ENCODE data around the gene MBD6. TPM values are rescaled to one million over a fixed set of nuclear protein-coding genes. Genes with fewer than 3 reads are reported as not detected.
A peak's percentile ranks its signal among the peaks of the same experiment; 100 is the strongest.

Gene MBD6
- total and polyA plus RNA-seq, 2 experiments from 2014 or later: 14.1 to 36.9 TPM

DNA sequence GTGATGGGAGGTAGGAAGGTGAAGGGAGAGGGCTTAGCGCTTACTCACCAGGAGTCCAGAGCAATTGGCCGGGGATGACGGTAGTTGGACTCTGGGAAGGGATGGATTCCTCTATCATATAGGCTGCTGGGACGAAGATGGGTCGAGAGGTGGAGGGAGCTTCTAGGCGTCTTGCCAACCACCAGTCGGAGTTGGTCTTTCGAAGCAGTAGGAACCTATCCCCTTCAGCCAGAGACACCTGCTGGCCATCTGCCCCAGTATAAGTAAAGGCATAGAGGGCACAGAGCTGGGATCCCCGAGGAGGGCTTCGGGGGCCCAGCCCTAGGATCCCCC, 43.6 kb upstream of the MBD6 start:
- H3K27me3 ChIP-seq: peaks cover 58% of the 10 kb centered on the region
- no peak for DNase-seq (ENCODE audit: low read depth in 1 of 2, low spot score in 1 of 2)
- no peak overlapping the region for H3K27ac ChIP-seq
- TF ChIP-seq, protein P1, sequence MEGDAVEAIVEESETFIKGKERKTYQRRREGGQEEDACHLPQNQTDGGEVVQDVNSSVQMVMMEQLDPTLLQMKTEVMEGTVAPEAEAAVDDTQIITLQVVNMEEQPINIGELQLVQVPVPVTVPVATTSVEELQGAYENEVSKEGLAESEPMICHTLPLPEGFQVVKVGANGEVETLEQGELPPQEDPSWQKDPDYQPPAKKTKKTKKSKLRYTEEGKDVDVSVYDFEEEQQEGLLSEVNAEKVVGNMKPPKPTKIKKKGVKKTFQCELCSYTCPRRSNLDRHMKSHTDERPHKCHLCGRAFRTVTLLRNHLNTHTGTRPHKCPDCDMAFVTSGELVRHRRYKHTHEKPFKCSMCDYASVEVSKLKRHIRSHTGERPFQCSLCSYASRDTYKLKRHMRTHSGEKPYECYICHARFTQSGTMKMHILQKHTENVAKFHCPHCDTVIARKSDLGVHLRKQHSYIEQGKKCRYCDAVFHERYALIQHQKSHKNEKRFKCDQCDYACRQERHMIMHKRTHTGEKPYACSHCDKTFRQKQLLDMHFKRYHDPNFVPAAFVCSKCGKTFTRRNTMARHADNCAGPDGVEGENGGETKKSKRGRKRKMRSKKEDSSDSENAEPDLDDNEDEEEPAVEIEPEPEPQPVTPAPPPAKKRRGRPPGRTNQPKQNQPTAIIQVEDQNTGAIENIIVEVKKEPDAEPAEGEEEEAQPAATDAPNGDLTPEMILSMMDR (IDR thresholded peaks at IDR 0.05; ENCODE audit: low read depth, low read length): no peak
- no peaks in the 10 kb centered on the region for H3K9me3 ChIP-seq (ENCODE audit: low read depth)
- no peak overlapping the region for H3K4me3 ChIP-seq
- H3K36me3 ChIP-seq: no peaks in the 10 kb centered on the region
- no peaks in the 10 kb centered on the region for H3K4me1 ChIP-seq (ENCODE audit: low read depth)

- no peaks in the 10 kb centered on the region for H3K4me1 ChIP-seq (ENCODE audit: low read depth)
Measured at GRCh38 chr12:57479376-57480115, 43.1 kb upstream of the MBD6 start, which contains the start of gene ARHGAP9. Gene ARHGAP9, minus strand, starts transcription at chr12:57479866. Its CDS starts 460 bp downstream, at chr12:57479406.

DNA sequence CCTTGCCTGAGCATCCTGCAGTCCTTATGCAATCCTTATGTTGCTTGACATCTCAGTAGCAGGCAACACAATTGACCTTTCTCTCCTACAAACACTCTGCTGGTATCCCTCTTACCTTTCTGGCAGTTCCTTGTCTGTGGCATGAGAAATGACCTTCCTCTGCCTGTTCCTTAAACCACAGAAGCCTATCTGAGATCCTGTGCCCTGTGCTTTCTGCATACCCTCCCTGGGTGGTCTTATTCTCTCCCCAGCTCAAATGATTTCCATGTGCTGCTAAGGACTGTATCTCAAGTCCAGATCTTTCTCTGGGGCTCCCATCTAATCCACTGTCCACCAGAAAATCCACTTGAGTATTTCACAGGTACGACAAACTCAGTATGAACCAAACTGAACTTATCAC, 41.0 kb upstream of the MBD6 start:
- H3K36me3 ChIP-seq: no peaks in the 10 kb centered on the region
- TF ChIP-seq, protein P1 (IDR thresholded peaks at IDR 0.05; ENCODE audit: low read depth, low read length): no peak
- no peaks in the 10 kb centered on the region for H3K9me3 ChIP-seq (ENCODE audit: low read depth)
- H3K27ac ChIP-seq: no peak overlapping the region
- DNase-seq (ENCODE audit: low read depth in 1 of 2, low spot score in 1 of 2): no peak
- H3K4me1 ChIP-seq (ENCODE audit: low read depth): no peaks in the 10 kb centered on the region
- no peak overlapping the region for H3K4me3 ChIP-seq
- peaks cover 31% of the 10 kb centered on the region for H3K27me3 ChIP-seq

More at GRCh38 chr12:57479376-57480115, 43.1 kb upstream of the MBD6 start, which contains the start of gene ARHGAP9:
- no peak within 1 kb of the TSS for H3K27ac ChIP-seq
- TF ChIP-seq, protein P1 (IDR thresholded peaks at IDR 0.05; ENCODE audit: low read depth, low read length): no peak
- H3K4me3 ChIP-seq: no peak within 1 kb of the TSS
- DNase-seq (ENCODE audit: low read depth in 1 of 2, low spot score in 1 of 2): no peak
- no peaks in the 10 kb centered on the region for H3K36me3 ChIP-seq
- peaks cover 52% of the 10 kb centered on the region for H3K27me3 ChIP-seq
- H3K9me3 ChIP-seq (ENCODE audit: low read depth): no peaks in the 10 kb centered on the region

- TF ChIP-seq, protein P1 (IDR thresholded peaks at IDR 0.05; ENCODE audit: low read depth, low read length): no peak
- Histone ChIP-seq H3K9me3 (ENCODE audit: low read depth) (no peaks in the 10 kb centered on the region), H3K4me3 (no peak overlapping the region), H3K36me3 (no peaks in the 10 kb centered on the region), H3K27ac (no peak overlapping the region), H3K4me1 (ENCODE audit: low read depth) (peaks cover under 1% of the 10 kb centered on the region), H3K27me3 (peaks cover 13% of the 10 kb centered on the region)
- peak in 1 of 2 donors; percentile 66 for DNase-seq (ENCODE audit: low read depth in 1 of 2, low spot score in 1 of 2)
Measured at GRCh38 chr12:57483466-57483865, 39.2 kb upstream of the MBD6 start.

DNA sequence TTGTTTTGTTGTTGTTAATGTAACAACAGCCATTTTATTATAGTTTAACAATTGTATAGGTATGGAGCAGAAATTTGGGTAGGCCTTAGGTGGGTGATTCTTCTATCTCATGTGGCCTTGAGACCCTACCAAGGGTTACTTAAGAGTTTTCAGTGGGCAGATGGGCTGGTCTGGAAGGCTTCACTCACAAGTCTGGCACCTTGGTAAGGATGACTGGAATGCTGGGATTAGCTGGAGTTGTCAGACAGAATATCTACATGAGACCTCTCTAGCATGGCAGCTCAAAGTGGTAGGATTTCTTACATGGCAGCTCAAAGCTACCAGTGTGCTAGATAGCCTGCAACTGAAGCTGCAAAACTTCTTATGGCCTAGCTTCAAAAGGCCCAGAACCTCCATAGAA, 36.9 kb upstream of the MBD6 start:
- H3K4me1 ChIP-seq (ENCODE audit: low read depth): peaks cover 6% of the 10 kb centered on the region
- peaks cover 5% of the 10 kb centered on the region for H3K36me3 ChIP-seq
- peaks cover 1% of the 10 kb centered on the region for H3K27me3 ChIP-seq
- H3K27ac ChIP-seq: peak overlapping the region; percentile 31
- no peaks in the 10 kb centered on the region for H3K9me3 ChIP-seq (ENCODE audit: low read depth)
- H3K4me3 ChIP-seq: no peak overlapping the region
- TF ChIP-seq, protein P1 (IDR thresholded peaks at IDR 0.05; ENCODE audit: low read depth, low read length): no peak
- no peak for DNase-seq (ENCODE audit: low read depth in 1 of 2, low spot score in 1 of 2)

Data from cardiac muscle cell (in vitro differentiated cells and primary cell).